DLD1 (cell line): ENCODE data around the gene SP6.

ENCODE experiments used
- in situ Hi-C: cut with HindIII; loops from 2 replicates; pipeline ENCODE4 v1.10.0; 2017; ENCODE audit warnings: low sequenced_read_pairs

Gene SP6

DNA sequence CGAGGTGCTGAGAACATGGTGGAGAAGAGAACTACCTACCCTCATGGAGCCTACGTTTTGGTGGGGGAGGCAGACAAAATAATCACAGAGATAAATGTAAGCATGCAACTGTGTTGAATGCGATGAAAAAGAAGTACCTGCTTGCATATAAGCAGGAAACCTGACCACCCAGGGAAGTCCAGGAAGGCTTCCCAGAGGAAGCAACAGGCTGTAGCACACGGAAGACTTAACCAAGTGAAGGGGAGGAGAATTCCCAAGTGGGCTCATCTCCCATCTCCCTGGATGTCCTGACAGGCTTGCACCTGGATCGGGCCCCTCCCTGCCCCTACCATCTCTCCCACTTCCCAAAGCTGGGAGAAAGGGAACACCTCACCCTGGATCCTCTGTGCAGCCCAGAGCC lies 11.9 kb downstream of the SP6 start:
- in situ Hi-C loops = no loop called here

DNA sequence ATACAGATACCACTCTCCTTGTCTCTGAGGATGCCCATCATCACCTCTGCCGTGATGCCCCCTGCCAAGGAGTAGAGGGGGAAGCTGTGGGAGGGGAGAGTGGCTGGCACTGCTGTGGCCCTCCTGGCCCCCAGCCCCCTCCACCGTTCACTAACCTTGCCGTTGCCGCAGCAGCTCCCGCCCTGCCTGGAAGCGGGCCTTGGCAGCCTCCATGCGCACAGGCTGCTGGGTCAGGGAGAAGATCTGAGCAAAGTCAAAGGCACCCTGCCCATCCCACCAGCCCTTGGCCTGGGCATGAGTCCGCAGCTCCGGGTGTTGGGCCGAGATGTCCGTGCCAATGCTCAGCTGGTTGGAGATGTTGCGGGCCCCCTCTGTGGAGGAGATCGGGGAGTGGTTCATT lies 12.3 kb downstream of the SP6 start:
- in situ Hi-C loops = no loop called here

DNA sequence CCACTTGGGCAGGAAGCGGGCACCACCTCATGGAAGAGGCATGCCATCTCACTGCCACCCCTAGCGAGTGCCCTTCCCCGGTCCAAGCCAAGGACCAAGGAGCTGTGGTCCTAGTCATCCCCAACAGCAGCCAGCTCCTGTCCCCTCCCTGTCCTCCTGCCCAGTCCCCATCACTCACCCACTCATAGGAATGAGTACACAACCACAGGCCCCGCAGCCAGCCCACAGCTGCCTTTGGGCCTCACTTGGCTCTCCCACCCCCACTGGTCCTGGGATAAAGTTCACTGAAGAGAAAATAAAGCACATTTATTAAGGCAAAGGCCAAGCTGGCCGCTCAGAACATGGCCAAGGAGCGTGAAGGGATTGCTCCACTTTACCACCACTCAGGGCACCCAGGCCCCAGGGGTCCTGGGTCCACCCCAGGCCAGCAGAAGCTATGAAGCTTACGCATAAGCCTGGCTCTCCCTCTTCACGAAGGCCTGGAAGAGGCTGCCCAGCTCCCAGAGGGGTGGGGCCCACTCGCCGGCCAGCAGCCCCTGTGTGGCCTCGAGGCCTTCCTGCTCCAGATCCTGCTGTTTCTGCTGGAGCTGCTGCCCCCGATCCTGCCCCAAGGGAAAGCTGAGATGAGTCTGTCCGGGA lies 13.4 kb downstream of the SP6 start:
- in situ Hi-C loops = no loop called here

- in situ Hi-C loops = no loop called here
Observed at GRCh38 chr17:47836601-47837000, 14.4 kb downstream of the SP6 start.

DNA sequence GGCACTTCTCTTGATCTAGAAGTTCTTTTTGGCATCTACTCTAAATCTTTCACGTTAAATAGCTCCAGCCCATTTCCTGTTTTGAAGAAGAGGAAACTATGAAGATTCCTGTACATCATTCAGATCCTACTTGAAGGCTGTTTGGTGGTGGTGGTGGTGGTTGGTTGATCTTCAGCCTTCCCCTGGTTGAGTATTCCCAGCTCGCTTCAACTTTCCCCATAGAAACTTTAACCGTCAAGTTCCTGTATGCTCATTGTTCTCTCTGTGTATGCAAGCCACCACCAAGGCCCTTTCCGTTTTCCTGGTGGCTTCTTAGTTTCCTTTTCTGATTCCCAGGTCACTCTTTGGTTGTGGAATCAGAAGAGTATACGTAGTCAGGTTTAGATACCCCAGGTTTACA lies 16.2 kb downstream of the SP6 start:
- in situ Hi-C loops = no loop called here

- in situ Hi-C loops = no loop called here
Observed at GRCh38 chr17:47831934-47832327, 19.0 kb downstream of the SP6 start.

GRCh38 chr17:47831003-47831933 lies 19.7 kb downstream of the SP6 start, which contains the start of the genes LRRC46 and MRPL10:
TSS of gene LRRC46 (plus strand) at chr17:47831670. CDS start at chr17:47831990, 320 bp downstream.
TSS of gene MRPL10 (minus strand) at chr17:47831541. CDS start at chr17:47831511, 30 bp downstream.
- in situ Hi-C loops = no loop called here

GRCh38 chr17:47830396-47831002 lies 20.5 kb downstream of the SP6 start:
- in situ Hi-C loops = no loop called here

DNA sequence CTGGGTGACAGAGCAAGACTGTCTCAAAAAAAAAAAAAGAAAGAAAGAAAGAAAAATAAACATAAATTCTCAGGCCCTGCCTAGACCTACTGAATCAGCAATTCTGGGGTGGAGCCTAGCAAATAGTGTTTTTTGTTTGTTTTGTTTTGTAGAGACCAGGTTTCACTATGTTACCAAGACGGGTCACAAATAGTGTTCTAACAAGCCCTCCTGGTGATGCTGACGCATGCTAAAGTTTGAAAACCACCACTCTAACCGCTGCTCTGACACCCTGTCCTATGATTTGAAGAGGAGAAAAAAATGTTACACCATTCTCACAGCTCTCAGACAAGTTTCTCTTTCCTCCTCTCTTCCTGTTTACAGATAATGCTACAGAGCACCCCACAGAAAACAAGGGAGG lies 21.1 kb downstream of the SP6 start:
- in situ Hi-C loops = no loop called here

DNA sequence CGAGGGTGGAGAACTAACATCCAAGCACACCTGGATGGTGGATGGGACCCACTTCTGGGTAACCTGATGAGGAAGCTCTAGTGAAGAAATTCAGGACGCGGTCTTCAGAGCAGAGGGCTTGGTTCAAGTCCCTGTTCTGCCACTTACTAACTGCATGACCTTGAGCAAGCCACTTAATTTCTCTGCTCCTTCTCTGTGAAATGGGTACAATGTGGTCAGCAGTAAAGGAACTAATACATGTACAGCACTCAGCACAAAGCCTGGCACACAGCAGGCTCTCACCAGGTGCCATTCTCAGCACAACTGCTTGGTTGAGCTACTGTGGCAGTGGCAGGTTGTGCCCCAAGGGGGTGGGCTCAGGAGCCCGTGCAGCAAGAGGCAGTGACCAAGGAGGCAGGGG lies 27.4 kb downstream of the SP6 start:
- in situ Hi-C loops = no loop called here

DNA sequence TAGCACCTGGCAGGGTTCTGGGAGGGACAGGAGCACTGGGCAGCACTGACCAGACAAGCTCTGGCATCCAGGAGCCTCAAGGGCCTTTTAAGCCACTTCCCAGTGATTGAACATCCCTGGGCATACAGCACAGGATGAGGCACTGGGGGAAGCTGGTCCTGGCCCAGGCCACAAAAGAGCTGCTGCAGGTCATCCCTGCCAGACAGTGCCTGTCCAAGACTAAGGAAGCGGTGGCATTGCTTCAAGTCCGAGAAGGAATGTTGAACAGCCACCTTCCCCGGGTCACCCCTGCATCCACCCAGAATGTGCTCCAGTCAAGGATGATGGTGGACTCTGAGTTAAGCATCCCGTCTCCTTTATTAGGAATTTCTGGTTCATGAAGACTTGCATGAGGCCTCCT lies 28.2 kb downstream of the SP6 start:
- in situ Hi-C loops = no loop called here

DNA sequence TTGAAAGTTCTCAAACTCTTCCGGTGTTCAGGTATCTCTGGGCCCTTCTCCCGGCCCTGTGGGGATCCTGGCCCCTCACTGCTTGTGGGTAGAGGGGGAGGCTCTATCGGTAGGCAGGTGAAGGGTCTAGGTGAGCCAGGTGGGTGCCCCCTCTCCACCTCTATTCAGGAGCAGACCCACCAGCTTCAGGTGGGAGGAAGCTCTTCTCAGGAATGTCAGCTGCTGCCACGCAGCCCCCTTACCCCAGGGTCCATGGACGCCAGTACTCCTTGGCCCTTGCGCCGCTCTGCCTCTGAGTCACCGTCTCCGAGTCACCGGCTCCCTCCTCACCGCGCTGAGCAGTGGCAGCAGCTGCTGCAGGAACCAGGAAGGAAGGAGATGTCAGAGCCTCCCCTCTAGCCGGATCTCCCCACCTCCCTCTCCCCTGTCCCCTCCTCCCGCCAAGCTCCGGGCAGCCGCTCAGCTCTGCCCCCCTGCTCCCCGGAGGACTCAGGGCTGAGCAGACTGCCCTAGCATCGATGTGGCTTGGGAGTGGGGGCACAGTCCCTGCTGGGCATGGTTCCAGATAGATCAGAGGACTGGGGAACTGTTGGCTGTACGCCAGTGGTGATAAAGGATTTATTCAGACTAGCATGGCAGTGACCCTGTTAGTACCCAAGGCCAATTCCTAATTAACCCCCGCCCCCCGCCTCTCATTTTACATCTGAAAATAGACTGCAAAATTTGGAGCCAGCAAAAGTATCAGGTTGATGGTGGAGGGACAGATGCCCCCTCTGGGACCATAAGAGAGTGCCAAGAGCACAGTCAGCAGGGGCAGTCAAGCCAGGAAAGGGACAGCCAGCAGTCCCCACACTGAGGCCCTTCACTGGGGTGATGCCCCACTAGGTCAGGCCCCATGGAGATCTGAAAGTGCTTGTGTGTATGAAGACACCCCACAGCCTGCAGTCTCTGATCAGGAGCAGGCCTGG lies 29.3 kb downstream of the SP6 start, which contains the start of gene OSBPL7:
Gene OSBPL7, minus strand, starts transcription at position 371 of the 968 bp plus-strand sequence. CDS start 1,516 bp downstream, outside the sequence.
- in situ Hi-C loops = no loop called here

DNA sequence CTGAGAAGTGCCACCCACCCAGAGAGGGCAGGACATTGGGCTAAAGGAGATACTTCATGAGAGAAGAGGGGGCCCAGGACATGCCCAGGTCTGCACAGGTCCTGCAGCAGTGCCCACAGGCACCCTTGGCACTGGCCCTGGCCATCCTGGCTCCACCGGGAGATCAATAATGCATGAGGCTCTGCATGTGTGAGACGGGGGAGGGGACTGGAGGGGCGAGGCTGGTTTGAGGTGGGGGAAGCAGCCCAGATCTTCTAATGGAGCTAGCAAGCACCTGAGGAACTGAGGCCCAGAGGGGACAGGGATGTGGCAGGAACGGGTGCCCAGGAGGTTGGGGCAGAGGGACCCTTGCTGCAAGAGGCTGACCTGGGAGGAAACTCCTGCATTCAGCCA lies 29.9 kb downstream of the SP6 start:
- in situ Hi-C loops = no loop called here

GRCh38 chr17:47820033-47820789 lies 30.8 kb downstream of the SP6 start:
- in situ Hi-C loops = no loop called here

DNA sequence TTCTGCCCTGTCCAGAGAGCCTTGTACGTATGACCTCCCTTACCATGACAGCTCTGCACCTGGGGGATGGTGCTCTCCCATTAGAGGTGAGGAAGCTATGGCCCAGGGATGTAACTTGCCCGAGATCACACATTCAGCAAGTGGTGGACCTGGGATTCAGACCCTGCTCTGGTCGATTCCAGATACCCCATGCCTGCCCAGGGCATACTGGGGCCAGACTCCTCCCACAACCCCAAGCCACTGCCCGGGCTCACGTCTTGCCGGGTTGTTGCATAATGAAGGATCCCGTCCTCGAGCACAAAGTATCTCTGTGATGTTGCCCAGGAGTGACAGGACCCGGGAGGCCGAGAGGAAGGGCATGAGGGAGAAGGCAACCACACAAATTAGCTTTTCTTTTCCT lies 31.5 kb downstream of the SP6 start:
- in situ Hi-C loops = no loop called here

DNA sequence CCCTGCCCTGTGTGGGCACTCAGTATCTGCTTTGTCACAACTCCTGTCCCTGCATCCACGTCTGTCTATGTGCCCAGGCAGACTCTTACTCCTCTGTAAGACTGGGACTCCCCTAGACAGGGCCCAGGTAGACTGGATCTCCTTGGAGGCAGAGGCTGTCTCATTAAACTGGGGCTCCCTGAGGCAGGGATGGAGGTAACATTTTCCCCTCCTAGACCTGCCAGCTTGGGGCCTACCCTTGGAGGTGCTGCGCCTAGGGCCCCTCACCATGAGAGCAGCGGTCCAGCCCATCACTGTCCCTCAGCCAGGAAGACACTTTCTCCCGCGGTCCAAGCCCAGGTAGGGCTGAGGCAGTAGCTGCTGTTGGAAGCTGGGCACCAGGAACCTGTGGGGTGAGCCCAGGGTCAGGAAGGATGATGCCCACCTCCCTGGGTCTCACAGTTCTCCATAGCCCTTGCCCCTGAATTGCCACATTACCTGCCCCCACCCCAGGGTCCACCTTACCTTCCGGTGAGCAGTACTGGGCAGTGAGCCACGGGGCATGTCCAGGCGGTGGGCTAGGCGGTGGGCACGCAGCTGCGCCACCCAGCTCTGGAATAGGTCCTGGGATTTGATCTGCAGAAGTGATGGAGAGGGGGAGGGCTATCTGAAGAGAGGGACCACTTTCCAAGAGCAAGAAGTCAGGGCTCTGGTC lies 32.8 kb downstream of the SP6 start:
- in situ Hi-C loops = no loop called here

- in situ Hi-C loops = no loop called here
Observed at GRCh38 chr17:47816947-47817346, 34.0 kb downstream of the SP6 start.

DNA sequence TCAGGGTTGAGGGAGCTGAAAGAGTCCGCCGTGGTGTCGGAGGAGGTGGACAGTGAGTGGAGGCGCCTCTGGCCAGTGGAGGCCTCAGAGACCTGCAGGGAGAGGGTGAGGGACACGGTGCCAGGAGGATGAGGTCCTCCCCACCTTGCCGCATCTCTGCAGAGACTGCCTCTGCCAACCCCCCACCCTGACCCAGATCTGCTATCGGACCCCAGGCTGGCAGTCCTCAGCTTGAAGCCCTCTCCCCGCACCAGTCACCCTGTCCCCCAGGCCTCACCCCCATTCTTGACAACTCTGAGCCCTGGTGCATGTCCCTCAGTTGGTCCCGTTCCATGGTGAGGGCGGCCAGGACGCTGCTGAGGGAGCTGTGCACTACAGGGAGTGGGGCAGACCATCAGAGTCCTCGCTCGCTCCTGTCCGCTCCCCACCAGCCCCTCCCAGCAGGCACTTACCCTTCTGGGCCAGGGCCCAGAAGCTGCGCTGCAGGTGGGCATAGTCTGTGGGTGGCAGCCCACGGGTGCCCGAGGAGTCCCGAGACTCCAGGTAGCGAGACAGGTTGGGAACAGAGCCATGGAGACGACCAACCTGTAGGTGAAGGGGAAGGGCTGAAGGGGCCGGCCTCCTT lies 34.7 kb downstream of the SP6 start:
- in situ Hi-C loops = no loop called here
